Coronary artery (tissue), 2 donors: ENCODE data around the gene RGS3.

Experiments
- DNase-seq: peaks from one replicate; pipeline ENCODE4 v3.0.0-alpha.2; 2017; ENCODE audit warnings: low spot score
- H3K27ac ChIP-seq, 2 donors: fragments of 200-600 bp; sonication (generic); one replicate each; pipeline ENCODE4 v1.5.1; 2016 to 2019
- H3K4me3 ChIP-seq: fragments of 200-600 bp; sonication (generic); 2 replicates; pipeline ENCODE4 v1.5.1; 2016; ENCODE audit warnings: mild to moderate bottlenecking, moderate library complexity
- TF ChIP-seq, protein P1 (sequence below): fragments of 200-600 bp; sonication (generic); IDR thresholded peaks from one replicate; pipeline ENCODE4 v1.5.1; 2019; ENCODE audit warnings: antibody characterized with exemption

RGS3 gene

DNA sequence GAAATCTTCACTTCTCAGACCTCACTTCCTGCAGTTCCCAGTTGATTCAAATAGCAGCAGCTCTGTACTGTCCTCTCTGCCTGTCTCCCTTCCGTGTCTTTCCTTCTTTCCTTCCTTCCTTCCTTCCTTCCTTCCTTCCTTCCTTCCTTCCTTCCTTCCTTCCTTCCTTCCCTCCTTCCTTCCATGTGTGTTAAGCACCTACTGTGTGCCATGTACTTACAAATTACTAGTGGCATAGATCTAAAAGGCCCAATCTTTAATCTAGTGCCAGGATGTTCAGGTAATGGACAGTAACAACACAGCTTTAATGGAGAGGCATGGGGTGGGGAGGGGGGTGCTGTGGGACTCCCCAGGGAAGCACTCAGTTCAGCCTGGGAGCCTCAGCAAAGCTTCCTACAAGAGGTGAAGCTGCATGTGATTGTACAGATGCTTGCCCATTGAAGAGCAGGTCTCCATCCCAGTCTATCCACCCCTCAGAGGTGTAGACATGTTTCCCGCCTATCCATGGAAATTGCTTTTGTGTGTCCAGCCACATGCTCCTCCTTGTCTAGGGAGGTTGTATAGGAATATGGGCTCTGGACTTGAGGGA is 106.0 kb downstream of the RGS3 start:
- peak overlapping the region; percentile 92 to 93 for H3K27ac ChIP-seq
- H3K4me3 ChIP-seq, result peak overlapping the region; percentile 50
- DNase-seq, result no peak

DNA sequence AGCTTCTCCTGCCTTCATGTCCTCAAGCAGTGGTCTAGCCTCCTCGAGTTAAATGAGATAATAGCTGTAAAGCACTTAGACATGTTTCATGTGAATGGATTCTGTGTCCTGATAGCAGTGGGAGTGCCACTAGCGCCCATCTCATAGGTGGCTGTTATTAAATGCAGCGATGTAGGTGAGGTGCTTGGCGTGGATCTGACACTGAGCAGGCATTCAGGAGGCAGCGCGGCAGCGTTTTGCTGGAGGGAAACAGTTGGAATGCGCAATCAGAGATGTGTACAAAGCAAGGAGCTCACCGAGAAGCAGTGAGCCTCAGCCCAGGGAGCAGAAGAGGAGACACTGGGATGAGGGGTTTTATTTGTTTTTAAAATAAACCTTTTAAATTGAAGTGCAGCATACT is 106.6 kb downstream of the RGS3 start:
- Histone ChIP-seq H3K27ac (no peak overlapping the region), H3K4me3 (no peak overlapping the region)
- TF ChIP-seq, protein P1, sequence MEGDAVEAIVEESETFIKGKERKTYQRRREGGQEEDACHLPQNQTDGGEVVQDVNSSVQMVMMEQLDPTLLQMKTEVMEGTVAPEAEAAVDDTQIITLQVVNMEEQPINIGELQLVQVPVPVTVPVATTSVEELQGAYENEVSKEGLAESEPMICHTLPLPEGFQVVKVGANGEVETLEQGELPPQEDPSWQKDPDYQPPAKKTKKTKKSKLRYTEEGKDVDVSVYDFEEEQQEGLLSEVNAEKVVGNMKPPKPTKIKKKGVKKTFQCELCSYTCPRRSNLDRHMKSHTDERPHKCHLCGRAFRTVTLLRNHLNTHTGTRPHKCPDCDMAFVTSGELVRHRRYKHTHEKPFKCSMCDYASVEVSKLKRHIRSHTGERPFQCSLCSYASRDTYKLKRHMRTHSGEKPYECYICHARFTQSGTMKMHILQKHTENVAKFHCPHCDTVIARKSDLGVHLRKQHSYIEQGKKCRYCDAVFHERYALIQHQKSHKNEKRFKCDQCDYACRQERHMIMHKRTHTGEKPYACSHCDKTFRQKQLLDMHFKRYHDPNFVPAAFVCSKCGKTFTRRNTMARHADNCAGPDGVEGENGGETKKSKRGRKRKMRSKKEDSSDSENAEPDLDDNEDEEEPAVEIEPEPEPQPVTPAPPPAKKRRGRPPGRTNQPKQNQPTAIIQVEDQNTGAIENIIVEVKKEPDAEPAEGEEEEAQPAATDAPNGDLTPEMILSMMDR, result no peak
- no peak for DNase-seq

More for the DNA sequence above, 106.0 kb downstream of the RGS3 start:
- TF ChIP-seq, protein P1, result no peak

DNA sequence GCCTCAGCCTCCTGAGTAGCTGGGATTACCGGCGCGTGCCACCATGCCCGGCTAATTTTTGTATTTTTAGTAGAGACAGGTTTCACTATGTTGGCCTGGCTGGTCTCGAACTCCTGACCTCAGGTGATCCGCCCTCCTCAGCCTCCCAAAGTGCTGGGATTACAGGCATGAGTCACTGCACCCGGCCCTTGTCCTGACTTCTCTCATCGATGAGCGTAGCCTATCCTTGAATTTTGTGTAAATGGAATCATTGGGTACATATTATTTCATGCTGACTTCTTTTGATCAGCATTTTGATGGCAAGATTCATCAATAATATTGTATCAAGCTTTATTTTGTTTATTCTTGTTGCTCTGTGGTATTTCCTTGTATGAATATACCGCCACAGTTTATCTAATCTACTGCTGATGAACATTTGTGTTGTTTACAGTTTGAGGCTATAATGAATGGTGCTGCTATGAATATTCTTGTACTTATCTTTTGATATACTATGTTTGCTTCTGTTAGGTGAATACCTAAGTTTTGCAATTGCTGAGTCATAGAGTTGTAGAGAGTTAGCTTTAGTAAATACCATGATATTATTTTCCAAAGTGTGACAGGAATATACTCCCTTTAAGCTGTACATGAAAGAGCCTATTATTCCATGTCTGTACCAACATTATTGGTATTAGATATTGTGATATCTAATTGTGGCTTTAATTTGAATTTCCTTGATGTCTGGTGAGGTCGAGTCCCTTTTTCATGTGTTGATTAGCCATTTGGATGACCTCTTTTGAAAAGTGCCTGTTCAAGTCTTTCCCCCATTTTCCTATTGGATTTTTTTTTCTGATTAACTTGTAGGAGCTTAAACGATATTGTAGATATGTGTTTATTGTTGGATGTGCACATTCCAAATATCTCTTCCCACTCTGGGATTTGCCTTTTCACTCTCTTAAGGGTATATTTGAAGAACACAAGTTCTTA is 107.5 kb downstream of the RGS3 start:
- Histone ChIP-seq H3K4me3 (no peak overlapping the region), H3K27ac (no peak overlapping the region)
- TF ChIP-seq, protein P1, result no peak
- no peak for DNase-seq

DNA sequence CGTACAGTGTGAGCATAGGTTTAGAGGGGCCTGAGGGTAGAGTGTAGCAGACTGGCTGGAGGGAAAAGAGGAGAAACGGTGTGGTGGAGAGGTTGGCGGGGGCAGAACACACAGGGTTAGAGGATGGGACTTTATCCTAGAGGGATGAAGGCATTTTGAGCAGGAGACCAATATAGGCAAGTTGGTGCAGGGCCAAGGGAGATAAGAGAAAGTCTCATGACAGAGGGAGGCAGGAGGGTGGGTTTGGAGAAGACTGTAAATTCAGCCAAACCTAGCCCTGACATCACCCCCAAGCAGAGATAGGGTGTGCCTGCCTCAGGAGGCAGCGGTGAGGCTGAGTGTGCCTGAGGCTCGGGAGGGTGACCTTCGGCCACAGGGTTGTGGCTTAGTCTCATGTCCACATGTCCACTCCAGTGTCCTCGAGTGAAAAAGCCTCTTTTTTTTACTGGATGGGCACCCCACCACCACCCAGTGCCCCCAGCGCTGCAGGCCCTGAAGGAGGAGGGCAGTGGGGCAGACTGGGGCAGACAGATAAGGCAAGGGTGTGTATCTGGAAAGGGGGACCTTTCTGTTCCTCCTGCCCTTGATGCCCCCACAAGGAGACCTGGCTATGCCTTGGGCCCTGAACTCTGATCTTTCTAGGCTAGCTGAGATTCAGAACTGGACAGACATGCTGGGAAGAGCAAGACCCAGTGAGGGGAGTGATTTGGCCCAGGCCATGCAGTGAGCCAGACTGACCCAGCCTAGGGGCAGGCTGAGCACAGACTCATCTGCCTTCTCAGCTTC is 108.7 kb downstream of the RGS3 start:
- peak; percentile 46 for DNase-seq
- no peak overlapping the region for H3K27ac ChIP-seq
- no peak overlapping the region for H3K4me3 ChIP-seq
- TF ChIP-seq, protein P1, result no peak

DNA sequence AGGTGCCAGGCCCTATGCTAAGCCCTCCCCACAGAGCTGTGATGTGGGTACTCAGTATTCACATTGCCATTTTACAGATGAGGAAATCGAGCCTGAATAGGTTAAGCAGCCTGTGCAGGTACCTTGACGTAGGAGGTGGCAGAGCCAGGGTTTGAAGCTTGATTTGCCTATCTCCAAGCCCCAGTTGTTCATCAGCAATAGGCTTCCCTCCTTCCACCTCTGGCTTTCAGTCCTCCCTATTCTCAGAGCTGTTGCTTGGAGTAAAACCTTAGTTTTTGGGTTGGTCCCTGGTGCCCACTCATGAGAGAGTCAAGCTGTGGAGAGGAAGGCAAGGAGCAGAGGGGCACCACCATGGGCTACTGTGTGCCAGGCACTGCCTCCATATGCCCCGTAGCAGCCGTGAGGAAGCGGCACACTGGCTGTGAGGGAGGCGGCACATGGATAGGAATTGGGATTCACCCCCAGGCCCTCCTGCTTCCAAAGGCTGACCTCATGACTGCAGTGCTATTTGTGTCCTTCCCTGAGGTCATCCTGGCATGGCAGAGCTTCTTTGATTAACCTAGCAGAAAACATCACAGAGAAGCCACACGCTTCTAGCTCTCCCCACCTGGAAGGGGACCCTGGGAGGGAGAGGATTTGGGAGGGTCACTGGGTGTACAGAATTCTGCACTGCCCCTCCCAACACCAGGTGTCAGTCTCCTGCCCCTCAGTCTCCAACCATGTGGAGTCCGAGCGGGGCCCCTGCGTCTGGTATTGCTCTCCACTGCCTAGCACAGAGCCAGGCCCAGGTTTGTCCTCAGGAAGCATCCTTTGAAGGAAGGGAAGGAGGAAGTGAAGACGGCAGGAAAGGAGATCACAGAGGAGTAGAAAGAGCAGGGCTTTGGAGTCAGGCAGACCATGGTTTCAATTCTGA is 109.8 kb downstream of the RGS3 start:
- no peak overlapping the region for H3K27ac ChIP-seq
- TF ChIP-seq, protein P1, result no peak
- H3K4me3 ChIP-seq, result no peak overlapping the region
- peak; percentile 26 for DNase-seq

DNA sequence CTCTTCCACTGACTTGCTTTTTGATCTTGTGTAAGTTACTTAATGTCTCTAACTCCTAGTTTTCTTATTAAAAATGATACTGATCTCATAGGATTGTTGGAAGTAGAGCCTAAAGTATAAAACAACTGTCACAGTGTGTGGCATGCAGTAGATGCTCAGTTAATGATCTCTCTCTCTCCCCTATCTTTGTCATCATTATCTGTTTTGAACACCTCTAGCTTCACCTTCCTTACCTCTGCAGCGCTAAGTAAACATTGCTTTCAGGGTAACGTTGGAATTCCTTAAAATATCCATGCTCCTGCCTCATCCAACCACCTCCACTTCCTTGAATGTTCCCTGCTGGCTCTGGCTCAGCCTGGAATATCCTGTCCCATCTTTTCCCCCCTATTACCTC is 110.4 kb downstream of the RGS3 start:
- no peak overlapping the region for H3K4me3 ChIP-seq
- no peak for DNase-seq
- TF ChIP-seq, protein P1, result no peak
- peak overlapping the region in 1 of 2 donors; percentile 33 for H3K27ac ChIP-seq
